Measurements from ENCODE around the gene SIRT7. TPM values are rescaled to one million over a fixed set of nuclear protein-coding genes. Genes with fewer than 3 reads are reported as not detected.

SIRT7 gene
- total and polyA plus RNA-seq, 4 experiments from 2014 or later, result 31.5 to 91.9 (median 66.4) TPM

- peak overlapping the region; percentile 81 to 90 (median 84) for H3K4me3 Mint-ChIP-seq
- peaks cover 0 to 4% of the 10 kb centered on the region in 2 donors for H3K27me3 Mint-ChIP-seq
- peak overlapping the region; percentile 47 to 60 for H3K4me3 ChIP-seq (ENCODE audit: low read length in 2 of 2)
- H3K27me3 ChIP-seq (ENCODE audit: insufficient read depth, low read length), result peaks cover 10% of the 10 kb centered on the region
- ChIA-PET CTCF (ENCODE audit: partially characterized antibody) (interaction anchor here (0.9 kb wide), 1 partner anchor 14 kb away, joined by 3 read pairs; no protein-coding TSS in a partner anchor), POLR2A (ENCODE audit: partially characterized antibody) (interaction anchor here (0.6 to 4.2 kb wide), 11 partner anchors 8 to 376 kb away, joined by 3 to 40 read pairs (median 5); partner anchors contain the start of genes ARHGDIA, CENPX, LRRC45 and PCYT2)
- H3K4me1 Mint-ChIP-seq, result peaks cover 12 to 27% (median 20%) of the 10 kb centered on the region in 4 donors
- no peaks in the 10 kb centered on the region for H3K36me3 Mint-ChIP-seq
- DNase-seq, result peak; percentile 42 to 77 (median 45)
- no peaks in the 10 kb centered on the region for H3K9me3 ChIP-seq (ENCODE audit: control insufficient read depth in 1 of 2, low read length in 2 of 2)
- H3K4me1 ChIP-seq (ENCODE audit: insufficient read depth, low read length), result peaks cover 43% of the 10 kb centered on the region
- no peaks in the 10 kb centered on the region for H3K9me3 Mint-ChIP-seq
- H3K27ac ChIP-seq (ENCODE audit: low read depth, low read length), result peak overlapping the region; percentile 68
- intact Hi-C loops (cut with micrococcal nuclease), result loop anchor here (1.0 to 10.0 kb wide), 4 partner anchors 8 to 832 kb away; partner anchors contain the start of genes ALYREF, ANAPC11, P4HB and SIRT7
- H3K27ac Mint-ChIP-seq, result peak overlapping the region; percentile 84 to 97 (median 90)
- no peaks in the 10 kb centered on the region for H3K36me3 ChIP-seq (ENCODE audit: insufficient read depth, low read length)
These were observed 8.6 kb upstream of the SIRT7 start for GRCh38 chr17:81926451-81927151.

GRCh38 chr17:81925860-81926450 lies 8.0 kb upstream of the SIRT7 start:
- Mint-ChIP-seq H3K27ac (peak overlapping the region; percentile 84 to 97 (median 90)), H3K9me3 (no peaks in the 10 kb centered on the region), H3K36me3 (no peaks in the 10 kb centered on the region), H3K4me3 (peak overlapping the region; percentile 81 to 90 (median 84)), H3K27me3 (peaks cover 0 to 2% of the 10 kb centered on the region in 2 donors), H3K4me1 (peaks cover 12 to 27% (median 20%) of the 10 kb centered on the region in 4 donors)
- Histone ChIP-seq H3K4me1 (ENCODE audit: insufficient read depth, low read length) (peaks cover 43% of the 10 kb centered on the region), H3K4me3 (ENCODE audit: low read length in 2 of 2) (peak overlapping the region in 1 of 2 donors; percentile 60), H3K27me3 (ENCODE audit: insufficient read depth, low read length) (peaks cover 10% of the 10 kb centered on the region), H3K9me3 (ENCODE audit: control insufficient read depth in 1 of 2, low read length in 2 of 2) (no peaks in the 10 kb centered on the region), H3K36me3 (ENCODE audit: insufficient read depth, low read length) (no peaks in the 10 kb centered on the region), H3K27ac (ENCODE audit: low read depth, low read length) (peak overlapping the region; percentile 68)
- CTCF ChIA-PET (ENCODE audit: partially characterized antibody), result interaction anchor here (0.9 kb wide), 1 partner anchor 13 kb away, joined by 3 read pairs; no protein-coding TSS in a partner anchor
- no peak for DNase-seq
- POLR2A ChIA-PET (ENCODE audit: partially characterized antibody), result interaction anchor here (0.8 to 4.2 kb wide), 11 partner anchors 9 to 377 kb away, joined by 3 to 40 read pairs (median 7); partner anchors contain the start of genes ARHGDIA, PCYT2, PYCR1 and SIRT7
- intact Hi-C loops (cut with micrococcal nuclease), result loop anchor here (2.0 to 10.0 kb wide), 3 partner anchors 35 to 831 kb away; partner anchors contain the start of genes ALYREF, ANAPC11 and P4HB

GRCh38 chr17:81924557-81925532 lies 6.9 kb upstream of the SIRT7 start:
- Mint-ChIP-seq H3K4me3 (peak overlapping the region; percentile 4 to 90 (median 64)), H3K4me1 (peaks cover 12 to 27% (median 20%) of the 10 kb centered on the region in 4 donors), H3K36me3 (no peaks in the 10 kb centered on the region), H3K9me3 (no peaks in the 10 kb centered on the region), H3K27me3 (no peaks in the 10 kb centered on the region), H3K27ac (peak overlapping the region in 6 of 7 donors; percentile 67 to 97 (median 77))
- intact Hi-C loops (cut with micrococcal nuclease), result loop anchor here (10.0 kb wide), 1 partner anchor 830 kb away; no protein-coding TSS in a partner anchor
- Histone ChIP-seq H3K4me1 (ENCODE audit: insufficient read depth, low read length) (peaks cover 43% of the 10 kb centered on the region), H3K27ac (ENCODE audit: low read depth, low read length) (no peak overlapping the region), H3K4me3 (ENCODE audit: low read length in 2 of 2) (no peak overlapping the region), H3K9me3 (ENCODE audit: control insufficient read depth in 1 of 2, low read length in 2 of 2) (no peaks in the 10 kb centered on the region), H3K27me3 (ENCODE audit: insufficient read depth, low read length) (peaks cover 10% of the 10 kb centered on the region), H3K36me3 (ENCODE audit: insufficient read depth, low read length) (no peaks in the 10 kb centered on the region)
- ChIA-PET CTCF (ENCODE audit: partially characterized antibody) (interaction anchor here (0.9 kb wide), 1 partner anchor 55 kb away, joined by 3 read pairs; no protein-coding TSS in a partner anchor), POLR2A (ENCODE audit: partially characterized antibody) (interaction anchor here (0.6 to 4.2 kb wide), 12 partner anchors 10 to 332 kb away, joined by 3 to 40 read pairs (median 4); partner anchors contain the start of genes ARHGDIA, NPB, PCYT2 and PYCR1)
- DNase-seq, result peak in 1 of 5 donors; percentile 50

- H3K27ac Mint-ChIP-seq, result peak overlapping the region in 4 of 7 donors; percentile 15 to 79 (median 71)
- DNase-seq, result no peak
- peaks cover 4% of the 10 kb centered on the region for H3K27me3 ChIP-seq (ENCODE audit: insufficient read depth, low read length)
- peak overlapping the region in 3 of 8 donors; percentile 8 to 38 (median 15) for H3K4me3 Mint-ChIP-seq
- no peaks in the 10 kb centered on the region for H3K36me3 Mint-ChIP-seq
- H3K27me3 Mint-ChIP-seq, result no peaks in the 10 kb centered on the region
- H3K4me1 ChIP-seq (ENCODE audit: insufficient read depth, low read length), result peaks cover 40% of the 10 kb centered on the region
- intact Hi-C loops (cut with micrococcal nuclease), result loop anchor here (10.0 kb wide), 1 partner anchor 829 kb away; no protein-coding TSS in a partner anchor
- H3K9me3 Mint-ChIP-seq, result no peaks in the 10 kb centered on the region
- H3K4me3 ChIP-seq (ENCODE audit: low read length in 2 of 2), result no peak overlapping the region
- ChIA-PET CTCF (ENCODE audit: partially characterized antibody) (interaction anchor here (0.9 kb wide), 1 partner anchor 54 kb away, joined by 3 read pairs; no protein-coding TSS in a partner anchor), POLR2A (ENCODE audit: partially characterized antibody) (interaction anchor here (0.7 to 2.6 kb wide), 4 partner anchors 10 to 36 kb away, joined by 3 to 7 read pairs (median 4); partner anchors contain the start of genes NPB and PCYT2)
- peaks cover 12 to 37% (median 24%) of the 10 kb centered on the region in 4 donors for H3K4me1 Mint-ChIP-seq
- no peaks in the 10 kb centered on the region for H3K9me3 ChIP-seq (ENCODE audit: control insufficient read depth in 1 of 2, low read length in 2 of 2)
- H3K27ac ChIP-seq (ENCODE audit: low read depth, low read length), result no peak overlapping the region
- H3K36me3 ChIP-seq (ENCODE audit: insufficient read depth, low read length), result no peaks in the 10 kb centered on the region
These were observed 5.6 kb upstream of the SIRT7 start for GRCh38 chr17:81923302-81924260.

- H3K27me3 ChIP-seq (ENCODE audit: insufficient read depth, low read length), result no peaks in the 10 kb centered on the region
- Mint-ChIP-seq H3K36me3 (peaks cover 0 to 3% of the 10 kb centered on the region in 2 donors), H3K27ac (no peak overlapping the region), H3K27me3 (no peaks in the 10 kb centered on the region), H3K9me3 (no peaks in the 10 kb centered on the region), H3K4me3 (no peak overlapping the region), H3K4me1 (peaks cover 12 to 45% (median 29%) of the 10 kb centered on the region in 4 donors)
- no peaks in the 10 kb centered on the region for H3K36me3 ChIP-seq (ENCODE audit: insufficient read depth, low read length)
- intact Hi-C loops (cut with micrococcal nuclease), result loop anchor here (10.0 kb wide), 1 partner anchor 828 kb away; no protein-coding TSS in a partner anchor
- peaks cover 37% of the 10 kb centered on the region for H3K4me1 ChIP-seq (ENCODE audit: insufficient read depth, low read length)
- POLR2A ChIA-PET (ENCODE audit: partially characterized antibody), result interaction anchor here (0.7 kb wide), 1 partner anchor 11 kb away, joined by 3 read pairs; the partner anchor contains the start of gene PCYT2
- no peaks in the 10 kb centered on the region for H3K9me3 ChIP-seq (ENCODE audit: control insufficient read depth in 1 of 2, low read length in 2 of 2)
- no peak for DNase-seq
- no peak overlapping the region for H3K27ac ChIP-seq (ENCODE audit: low read depth, low read length)
- CTCF ChIA-PET (ENCODE audit: partially characterized antibody), result no interaction called here
- no peak overlapping the region for H3K4me3 ChIP-seq (ENCODE audit: low read length in 2 of 2)
These were observed 4.8 kb upstream of the SIRT7 start for GRCh38 chr17:81922566-81923301.
